Measurements from ENCODE around the gene KLK11.

Gene KLK11

DNA sequence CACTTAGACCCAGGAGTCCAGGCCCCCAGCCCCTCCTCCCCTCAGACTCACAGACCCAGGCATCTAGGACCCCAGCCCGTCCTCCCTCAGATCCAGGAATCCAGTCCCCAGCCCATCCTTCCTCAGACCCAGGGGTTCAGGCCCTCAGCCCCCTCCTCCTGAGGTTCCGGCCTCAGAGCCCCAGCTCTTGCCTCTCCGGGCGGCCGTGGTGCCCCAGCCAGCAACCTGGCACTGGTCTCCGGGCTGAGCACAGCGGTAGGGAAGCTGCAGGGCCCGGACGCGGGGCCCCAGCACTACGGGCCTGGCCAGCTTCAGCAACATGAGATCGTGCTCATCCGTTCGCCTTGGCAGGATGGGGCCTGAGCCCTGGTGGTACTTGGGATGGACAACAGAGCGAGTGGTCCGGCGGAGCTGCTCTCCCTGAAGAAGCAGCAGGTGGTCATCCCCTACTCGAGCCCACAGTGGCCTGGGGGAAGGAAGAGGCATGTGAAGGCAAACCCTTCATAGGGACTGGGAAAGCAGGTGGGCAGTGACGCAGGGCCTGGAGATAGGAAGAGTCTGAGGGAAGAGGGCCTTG lies 10.6 kb downstream of the KLK11 start:
- TF ChIP-seq, protein P1, sequence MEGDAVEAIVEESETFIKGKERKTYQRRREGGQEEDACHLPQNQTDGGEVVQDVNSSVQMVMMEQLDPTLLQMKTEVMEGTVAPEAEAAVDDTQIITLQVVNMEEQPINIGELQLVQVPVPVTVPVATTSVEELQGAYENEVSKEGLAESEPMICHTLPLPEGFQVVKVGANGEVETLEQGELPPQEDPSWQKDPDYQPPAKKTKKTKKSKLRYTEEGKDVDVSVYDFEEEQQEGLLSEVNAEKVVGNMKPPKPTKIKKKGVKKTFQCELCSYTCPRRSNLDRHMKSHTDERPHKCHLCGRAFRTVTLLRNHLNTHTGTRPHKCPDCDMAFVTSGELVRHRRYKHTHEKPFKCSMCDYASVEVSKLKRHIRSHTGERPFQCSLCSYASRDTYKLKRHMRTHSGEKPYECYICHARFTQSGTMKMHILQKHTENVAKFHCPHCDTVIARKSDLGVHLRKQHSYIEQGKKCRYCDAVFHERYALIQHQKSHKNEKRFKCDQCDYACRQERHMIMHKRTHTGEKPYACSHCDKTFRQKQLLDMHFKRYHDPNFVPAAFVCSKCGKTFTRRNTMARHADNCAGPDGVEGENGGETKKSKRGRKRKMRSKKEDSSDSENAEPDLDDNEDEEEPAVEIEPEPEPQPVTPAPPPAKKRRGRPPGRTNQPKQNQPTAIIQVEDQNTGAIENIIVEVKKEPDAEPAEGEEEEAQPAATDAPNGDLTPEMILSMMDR (IDR thresholded peaks at IDR 0.05; ENCODE audit: borderline replicate concordance, insufficient read depth, low read depth, low read length): no peak
- H3K4me3 ChIP-seq (ENCODE audit: low read depth, low read length): no peak overlapping the region

- H3K4me3 ChIP-seq (ENCODE audit: low read depth, low read length): no peak overlapping the region
These were observed 12.2 kb downstream of the KLK11 start for GRCh38 chr19:51014242-51014641.

DNA sequence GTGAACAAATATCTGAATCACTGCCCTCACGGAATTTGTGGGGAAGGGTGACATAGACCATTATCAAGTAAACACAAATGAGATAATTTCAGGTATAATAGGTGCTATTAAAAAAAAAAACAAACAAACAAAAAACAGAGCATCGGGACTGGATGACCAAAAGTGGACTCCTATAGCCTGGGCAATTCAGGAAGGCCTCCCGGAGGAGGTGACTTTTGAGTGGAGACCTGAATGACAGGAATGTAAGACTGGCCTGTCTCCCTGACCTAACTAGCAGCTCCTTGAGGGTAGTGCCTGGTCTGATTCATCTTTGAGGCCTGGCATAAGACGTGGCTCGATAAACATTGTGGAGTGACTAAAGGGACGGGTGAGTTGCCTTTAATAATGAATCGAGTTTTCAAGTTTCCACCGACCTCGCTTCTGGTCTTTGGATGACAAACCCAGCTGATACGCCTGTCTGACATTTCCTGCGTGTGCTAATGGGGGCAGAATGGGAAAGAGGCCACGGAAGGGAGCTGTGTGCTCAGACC lies 13.7 kb downstream of the KLK11 start:
- TF ChIP-seq, protein P1 (IDR thresholded peaks at IDR 0.05; ENCODE audit: borderline replicate concordance, insufficient read depth, low read depth, low read length): no peak
- no peak overlapping the region for H3K4me3 ChIP-seq (ENCODE audit: low read depth, low read length)

More at GRCh38 chr19:51014242-51014641, 12.2 kb downstream of the KLK11 start:
- TF ChIP-seq, protein P1 (IDR thresholded peaks at IDR 0.05; ENCODE audit: borderline replicate concordance, insufficient read depth, low read depth, low read length): no peak

GRCh38 chr19:51010066-51010795 lies 16.2 kb downstream of the KLK11 start:
- TF ChIP-seq, protein P1 (IDR thresholded peaks at IDR 0.05; ENCODE audit: borderline replicate concordance, insufficient read depth, low read depth, low read length): no peak
- no peak overlapping the region for H3K4me3 ChIP-seq (ENCODE audit: low read depth, low read length)

DNA sequence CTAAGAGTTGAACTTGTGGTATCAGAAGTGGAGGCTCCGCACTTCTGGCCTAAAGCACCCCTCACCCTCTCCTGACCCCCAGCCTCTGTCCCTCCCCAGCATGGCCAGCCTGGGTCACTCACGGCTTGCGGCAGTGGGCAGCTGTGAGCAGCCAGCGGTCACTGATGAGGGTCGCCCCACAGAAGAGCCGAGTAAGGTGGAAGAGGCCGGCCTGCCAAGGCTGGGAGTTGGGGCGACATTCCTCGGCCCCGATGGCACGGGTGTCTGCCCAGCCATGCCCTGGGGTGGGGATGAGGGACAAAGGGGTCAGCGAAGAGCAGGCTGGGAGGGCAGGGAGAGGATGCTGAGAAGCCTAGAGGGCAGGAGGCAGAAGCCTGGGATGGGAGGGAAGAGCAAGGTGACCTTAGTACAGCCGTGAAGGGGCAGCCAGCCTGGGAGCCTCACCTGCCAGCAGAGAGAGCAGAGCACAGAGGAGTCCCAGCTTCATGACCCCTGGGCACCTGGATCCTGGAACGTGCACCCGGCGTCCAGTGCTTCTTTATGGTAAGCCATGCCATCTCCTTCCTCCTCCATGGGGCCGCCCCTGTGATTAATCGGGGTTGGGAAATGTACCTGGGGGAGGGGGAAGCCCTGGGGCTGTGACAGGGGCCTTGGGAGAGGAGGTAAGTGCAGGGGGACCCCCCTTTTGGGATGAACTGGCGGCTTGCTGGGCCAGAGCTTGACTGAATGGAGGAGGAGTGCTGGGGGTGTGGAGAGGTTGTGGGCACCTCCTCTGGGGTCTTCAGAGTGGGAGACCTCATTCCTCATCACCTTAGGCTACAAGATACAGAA lies 17.1 kb downstream of the KLK11 start:
- no peak overlapping the region for H3K4me3 ChIP-seq (ENCODE audit: low read depth, low read length)
- TF ChIP-seq, protein P1 (IDR thresholded peaks at IDR 0.05; ENCODE audit: borderline replicate concordance, insufficient read depth, low read depth, low read length): no peak

DNA sequence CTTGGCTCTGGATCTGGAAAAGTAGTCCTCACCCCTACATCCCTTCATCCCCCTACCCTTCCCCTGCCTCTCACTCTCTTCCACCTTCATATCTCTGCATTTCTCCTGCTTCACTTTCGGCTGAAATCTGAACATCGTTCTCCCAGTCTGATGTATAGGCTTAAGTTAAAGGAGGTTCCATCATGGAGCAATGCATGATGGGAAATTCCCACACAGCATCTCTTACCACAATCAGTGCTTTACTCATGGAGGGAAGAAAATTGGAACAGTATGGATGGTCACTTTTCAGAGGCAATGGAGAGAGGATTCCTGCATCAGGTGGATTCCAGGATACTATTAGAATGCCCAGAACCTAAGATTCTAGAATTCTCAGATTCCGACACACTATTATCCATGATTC lies 18.9 kb downstream of the KLK11 start:
- no peak overlapping the region for H3K4me3 ChIP-seq (ENCODE audit: low read depth, low read length)
- TF ChIP-seq, protein P1 (IDR thresholded peaks at IDR 0.05; ENCODE audit: borderline replicate concordance, insufficient read depth, low read depth, low read length): no peak
